DOHH2 (cell line): ENCODE data around the gene DACT2.

Experiments used
- EZH2phosphoT487 ChIP-seq: fragments of 200-600 bp; sonication (generic); IDR thresholded peaks from 2 replicates; pipeline ENCODE4 v1.6.1; 2017; ENCODE audit warnings: borderline replicate concordance, mild to moderate bottlenecking, antibody characterized with exemption, low read length, moderate library complexity, mixed read lengths
- TF ChIP-seq, protein P1 (sequence below): fragments of 200-600 bp; sonication (generic); IDR thresholded peaks from one replicate; pipeline ENCODE4 v1.5.1; 2014; ENCODE audit warnings: antibody characterized with exemption, mild to moderate bottlenecking, low read depth, low read length; ENCODE audit not compliant: poor library complexity, severe bottlenecking

DNA sequence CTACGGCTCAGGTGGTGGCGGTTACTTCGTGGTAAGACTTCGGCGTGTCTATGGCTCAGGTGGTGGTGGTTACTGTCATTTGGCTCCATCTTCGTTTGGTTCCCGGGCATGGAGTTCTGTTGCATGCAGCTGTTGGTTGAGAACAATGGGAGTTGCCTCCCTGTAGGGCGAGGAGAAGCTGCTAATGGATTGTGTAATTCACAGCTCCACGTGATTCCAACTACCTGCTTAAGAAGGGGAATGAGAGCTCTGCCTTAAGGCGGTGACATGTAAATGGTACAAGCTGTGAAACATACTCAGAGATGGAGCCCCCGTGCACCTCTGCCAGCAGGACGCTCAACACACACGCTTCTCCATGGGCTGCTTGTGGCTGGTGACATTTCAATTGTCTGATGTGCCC lies 12.4 kb upstream of the DACT2 start:
- TF ChIP-seq, protein P1, sequence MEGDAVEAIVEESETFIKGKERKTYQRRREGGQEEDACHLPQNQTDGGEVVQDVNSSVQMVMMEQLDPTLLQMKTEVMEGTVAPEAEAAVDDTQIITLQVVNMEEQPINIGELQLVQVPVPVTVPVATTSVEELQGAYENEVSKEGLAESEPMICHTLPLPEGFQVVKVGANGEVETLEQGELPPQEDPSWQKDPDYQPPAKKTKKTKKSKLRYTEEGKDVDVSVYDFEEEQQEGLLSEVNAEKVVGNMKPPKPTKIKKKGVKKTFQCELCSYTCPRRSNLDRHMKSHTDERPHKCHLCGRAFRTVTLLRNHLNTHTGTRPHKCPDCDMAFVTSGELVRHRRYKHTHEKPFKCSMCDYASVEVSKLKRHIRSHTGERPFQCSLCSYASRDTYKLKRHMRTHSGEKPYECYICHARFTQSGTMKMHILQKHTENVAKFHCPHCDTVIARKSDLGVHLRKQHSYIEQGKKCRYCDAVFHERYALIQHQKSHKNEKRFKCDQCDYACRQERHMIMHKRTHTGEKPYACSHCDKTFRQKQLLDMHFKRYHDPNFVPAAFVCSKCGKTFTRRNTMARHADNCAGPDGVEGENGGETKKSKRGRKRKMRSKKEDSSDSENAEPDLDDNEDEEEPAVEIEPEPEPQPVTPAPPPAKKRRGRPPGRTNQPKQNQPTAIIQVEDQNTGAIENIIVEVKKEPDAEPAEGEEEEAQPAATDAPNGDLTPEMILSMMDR, result no peak
- no peak for TF ChIP-seq EZH2phosphoT487
